GM12891 (cell line): ENCODE measurements around the gene SLF1. TPM values are rescaled to one million over a fixed set of nuclear protein-coding genes. Genes with fewer than 3 reads are reported as not detected.
"Not testable (repeated sequence)": the region's sequence is repeated elsewhere in the genome, so short reads cannot be mapped to it uniquely, and the experiment has no call there.

Experiments used
- DNase-seq: peaks from one replicate; pipeline ENCODE4 v3.0.0; 2011; ENCODE audit warnings: low spot score; ENCODE audit not compliant: insufficient read length
- FAIRE-seq: peaks from 2 replicates; lab custom pipeline; 2011; peaks lifted over from hg19 to GRCh38; lab: Jason Lieb, UNC
- PAX5 ChIP-seq: IDR thresholded peaks from 2 replicates; pipeline ENCODE4 v1.6.1; 2011; ENCODE audit warnings: low read length, moderate library complexity, mild to moderate bottlenecking; ENCODE audit not compliant: insufficient read depth, severe bottlenecking
- POLR2A ChIP-seq: IDR thresholded peaks from 2 replicates; pipeline ENCODE4 v1.6.1; 2011; ENCODE audit warnings: low read depth, low read length, control low read depth
- POLR2AphosphoS5 ChIP-seq: IDR thresholded peaks from 2 replicates; pipeline ENCODE4 v1.6.1; 2011; ENCODE audit warnings: low read depth, low read length, control low read depth
- POU2F2 ChIP-seq: IDR thresholded peaks from 2 replicates; pipeline ENCODE4 v1.6.1; 2011; ENCODE audit warnings: low read depth, mild to moderate bottlenecking, control low read depth, low read length, moderate library complexity
- SPI1 ChIP-seq: IDR thresholded peaks from 2 replicates; pipeline ENCODE4 v1.6.1; 2011; ENCODE audit warnings: low read depth, low read length, control low read depth
- TAF1 ChIP-seq: IDR thresholded peaks from 2 replicates; pipeline ENCODE4 v1.6.1; 2011; ENCODE audit warnings: low read depth, low read length, control low read depth
- polyA plus RNA-seq: library from polyadenylated mRNA; unstranded; fragments of >200 nt; gene quantifications from one replicate; pipeline ENCODE4 v1.2.1, GENCODE V29; 2012; ENCODE audit warnings: low read depth, missing spikeins, inconsistent platforms; ENCODE audit not compliant: missing spikeins

Gene SLF1
- polyA plus RNA-seq = 3.0 TPM

- TF ChIP-seq POLR2A (peak; percentile 69; the same call in 1 of the 2 replicates), SPI1 (peak; percentile 5; the same call in 1 of the 2 replicates), POU2F2 (no peak), TAF1 (peak; percentile 42)
- FAIRE-seq (peak; percentile 96), DNase-seq (peak; percentile 61)
Observed at GRCh38 chr5:94618493-94619328, at the start of gene SLF1, which contains the start of gene KIAA0825. TSS of gene SLF1 (plus strand) at chr5:94618669. CDS start at chr5:94628811, 10,142 bp downstream. TSS of gene KIAA0825 (minus strand) at chr5:94618604. CDS start at chr5:94537126, 81,478 bp downstream.

- TF ChIP-seq POLR2AphosphoS5 = no peak
- TF ChIP-seq POU2F2 = no peak
- no peak for DNase-seq
- no peak for FAIRE-seq
Observed at GRCh38 chr5:94571415-94571814, 47.1 kb upstream of the SLF1 start.

GRCh38 chr5:94573349-94573748 lies 45.1 kb upstream of the SLF1 start:
- not testable (repeated sequence) for FAIRE-seq, DNase-seq

GRCh38 chr5:94575196-94575595 lies 43.3 kb upstream of the SLF1 start:
- no peak for DNase-seq
- no peak for FAIRE-seq
- TF ChIP-seq SPI1 (no peak), POLR2AphosphoS5 (no peak), POLR2A (no peak), PAX5 (no peak), TAF1 (no peak), POU2F2 (no peak)

- TF ChIP-seq SPI1 = no peak
- no peak for TF ChIP-seq POLR2A
- no peak for TF ChIP-seq TAF1
- DNase-seq (no peak), FAIRE-seq (peak; percentile 5)
Observed at GRCh38 chr5:94577466-94578245, 40.8 kb upstream of the SLF1 start.

- DNase-seq = no peak
- TF ChIP-seq POU2F2 = no peak
- no peak for FAIRE-seq
Observed at GRCh38 chr5:94595281-94595840, 23.1 kb upstream of the SLF1 start.

GRCh38 chr5:94613583-94613982 lies 4.9 kb upstream of the SLF1 start:
- FAIRE-seq (peak; percentile 57), DNase-seq (no peak)
- TF ChIP-seq PAX5 (no peak), SPI1 (no peak), POLR2AphosphoS5 (no peak), POU2F2 (no peak), POLR2A (no peak), TAF1 (no peak)

GRCh38 chr5:94614156-94614805 lies 4.2 kb upstream of the SLF1 start:
- FAIRE-seq = peak; percentile 62
- DNase-seq = no peak
- TF ChIP-seq POLR2A (no peak), POLR2AphosphoS5 (no peak), PAX5 (no peak), POU2F2 (no peak), SPI1 (no peak), TAF1 (no peak)

GRCh38 chr5:94615862-94616261 lies 2.6 kb upstream of the SLF1 start:
- FAIRE-seq = no peak
- TF ChIP-seq TAF1 (no peak), SPI1 (no peak), POU2F2 (no peak), PAX5 (no peak), POLR2AphosphoS5 (no peak), POLR2A (no peak)

More at GRCh38 chr5:94615862-94616261, 2.6 kb upstream of the SLF1 start:
- DNase-seq = no peak
